Smooth muscle cell (in vitro differentiated cells): ENCODE measurements around the gene RELN. TPM values are rescaled to one million over a fixed set of nuclear protein-coding genes. Genes with fewer than 3 reads are reported as not detected.

Source experiments
- DNase-seq: peaks from one replicate; lab custom pipeline; 2025; ENCODE audit not compliant: unreplicated experiment; lab: John Stamatoyannopoulos, UW
- H2AFZ ChIP-seq: fragments of 200-600 bp; sonication (generic); 2 replicates; pipeline ENCODE4 v1.6.0; 2016; ENCODE audit warnings: antibody characterized with exemption, low read depth, mild to moderate bottlenecking
- H3F3A ChIP-seq: fragments of 200-600 bp; sonication (generic); 2 replicates; pipeline ENCODE4 v1.6.0; 2017; ENCODE audit warnings: antibody characterized with exemption, low read depth
- H3K27ac ChIP-seq: fragments of 200-600 bp; sonication (generic); 2 replicates; pipeline ENCODE4 v1.5.1; 2016; ENCODE audit warnings: low read depth, mild to moderate bottlenecking
- H3K27me3 ChIP-seq: fragments of 200-600 bp; sonication (generic); 2 replicates; pipeline ENCODE4 v1.6.1; 2016; ENCODE audit warnings: low read depth, mild to moderate bottlenecking
- H3K36me3 ChIP-seq: fragments of 200-600 bp; sonication (generic); 2 replicates; pipeline ENCODE4 v1.5.1; 2016; ENCODE audit warnings: low read depth
- H3K4me1 ChIP-seq: fragments of 200-600 bp; sonication (generic); 2 replicates; pipeline ENCODE4 v1.5.1; 2016; ENCODE audit warnings: low read depth
- H3K4me2 ChIP-seq: fragments of 200-600 bp; sonication (generic); 2 replicates; pipeline ENCODE4 v1.6.0; 2016; ENCODE audit warnings: mild to moderate bottlenecking
- H3K4me3 ChIP-seq: fragments of 200-600 bp; sonication (generic); 2 replicates; pipeline ENCODE4 v1.5.1; 2016; ENCODE audit warnings: mild to moderate bottlenecking
- H3K79me2 ChIP-seq: fragments of 200-600 bp; sonication (generic); 2 replicates; pipeline ENCODE4 v1.6.0; 2016; ENCODE audit warnings: low read depth, mild to moderate bottlenecking
- H3K9ac ChIP-seq: fragments of 200-600 bp; sonication (generic); 2 replicates; pipeline ENCODE4 v1.6.0; 2016; ENCODE audit warnings: low read depth
- H3K9me3 ChIP-seq: fragments of 200-600 bp; sonication (generic); replicated peaks from 2 replicates; pipeline ENCODE4 v1.5.1; 2016; ENCODE audit warnings: low read depth
- H4K20me1 ChIP-seq: fragments of 200-600 bp; sonication (generic); 2 replicates; pipeline ENCODE4 v1.6.0; 2016; ENCODE audit warnings: low read depth
- WGBS: methylation state at CpG from one replicate; pipeline ENCODE4 v1.1.7; 2016; ENCODE audit warnings: low lambda C conversion rate; 5-methylcytosine and 5-hydroxymethylcytosine counted together
- polyA plus RNA-seq: library from polyadenylated mRNA; unstranded; fragments of >200 nt; fragmentation: Nextera tagmentation; extraction: Ambion mirVana; gene quantifications from 2 replicates; pipeline ENCODE4 v1.2.1, GENCODE V29; 2016
- total RNA-seq: library from RNA; depleted of rRNA; stranded (reverse); fragments of >200 nt; gene quantifications from 2 replicates; pipeline ENCODE4 v1.2.3, GENCODE V29; 2014
- TF ChIP-seq, protein P1 (sequence below): fragments of 200-600 bp; sonication (generic); IDR thresholded peaks from 2 replicates; pipeline ENCODE4 v1.5.1; 2017; ENCODE audit warnings: borderline replicate concordance, mild to moderate bottlenecking, antibody characterized with exemption; ENCODE audit not compliant: insufficient read depth, poor library complexity, severe bottlenecking

Gene RELN
- total and polyA plus RNA-seq, 2 experiments from 2014 or later: 0.90 TPM; not detected in 1

DNA sequence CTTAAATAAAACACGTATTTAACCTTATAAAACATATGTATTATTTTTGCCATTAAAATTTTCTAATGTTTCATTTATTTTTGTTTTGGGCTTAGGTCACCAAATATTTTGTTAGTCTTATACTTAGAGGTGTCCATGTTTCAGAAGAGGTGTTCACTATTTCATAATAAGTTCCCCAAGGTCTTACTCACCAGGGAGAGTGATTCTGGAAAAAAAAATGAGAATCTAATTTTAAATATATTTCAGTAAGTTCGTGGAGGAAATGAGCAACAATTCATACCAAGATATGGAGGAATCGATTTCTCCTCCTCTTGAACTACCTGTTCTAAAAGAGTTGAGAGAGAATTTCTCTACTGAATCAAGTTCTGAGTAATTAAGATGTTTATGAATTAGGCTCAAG is 271.9 kb downstream of the RELN start:
- H3F3A ChIP-seq: no peaks in the 10 kb centered on the region
- no peak overlapping the region for H3K4me2 ChIP-seq
- no peak overlapping the region for H3K4me3 ChIP-seq
- H3K27me3 ChIP-seq: no peaks in the 10 kb centered on the region
- no peak overlapping the region for H3K27ac ChIP-seq
- no peak for DNase-seq
- no peak overlapping the region for H2AFZ ChIP-seq
- no peaks in the 10 kb centered on the region for H4K20me1 ChIP-seq
- 92% methylated on average over 3 of the region's 3 CpGs for WGBS
- H3K9ac ChIP-seq: no peak overlapping the region
- no peaks in the 10 kb centered on the region for H3K4me1 ChIP-seq
- no peaks in the 10 kb centered on the region for H3K79me2 ChIP-seq
- no peaks in the 10 kb centered on the region for H3K36me3 ChIP-seq
- H3K9me3 ChIP-seq: no peaks in the 10 kb centered on the region
- TF ChIP-seq, protein P1, sequence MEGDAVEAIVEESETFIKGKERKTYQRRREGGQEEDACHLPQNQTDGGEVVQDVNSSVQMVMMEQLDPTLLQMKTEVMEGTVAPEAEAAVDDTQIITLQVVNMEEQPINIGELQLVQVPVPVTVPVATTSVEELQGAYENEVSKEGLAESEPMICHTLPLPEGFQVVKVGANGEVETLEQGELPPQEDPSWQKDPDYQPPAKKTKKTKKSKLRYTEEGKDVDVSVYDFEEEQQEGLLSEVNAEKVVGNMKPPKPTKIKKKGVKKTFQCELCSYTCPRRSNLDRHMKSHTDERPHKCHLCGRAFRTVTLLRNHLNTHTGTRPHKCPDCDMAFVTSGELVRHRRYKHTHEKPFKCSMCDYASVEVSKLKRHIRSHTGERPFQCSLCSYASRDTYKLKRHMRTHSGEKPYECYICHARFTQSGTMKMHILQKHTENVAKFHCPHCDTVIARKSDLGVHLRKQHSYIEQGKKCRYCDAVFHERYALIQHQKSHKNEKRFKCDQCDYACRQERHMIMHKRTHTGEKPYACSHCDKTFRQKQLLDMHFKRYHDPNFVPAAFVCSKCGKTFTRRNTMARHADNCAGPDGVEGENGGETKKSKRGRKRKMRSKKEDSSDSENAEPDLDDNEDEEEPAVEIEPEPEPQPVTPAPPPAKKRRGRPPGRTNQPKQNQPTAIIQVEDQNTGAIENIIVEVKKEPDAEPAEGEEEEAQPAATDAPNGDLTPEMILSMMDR: no peak

DNA sequence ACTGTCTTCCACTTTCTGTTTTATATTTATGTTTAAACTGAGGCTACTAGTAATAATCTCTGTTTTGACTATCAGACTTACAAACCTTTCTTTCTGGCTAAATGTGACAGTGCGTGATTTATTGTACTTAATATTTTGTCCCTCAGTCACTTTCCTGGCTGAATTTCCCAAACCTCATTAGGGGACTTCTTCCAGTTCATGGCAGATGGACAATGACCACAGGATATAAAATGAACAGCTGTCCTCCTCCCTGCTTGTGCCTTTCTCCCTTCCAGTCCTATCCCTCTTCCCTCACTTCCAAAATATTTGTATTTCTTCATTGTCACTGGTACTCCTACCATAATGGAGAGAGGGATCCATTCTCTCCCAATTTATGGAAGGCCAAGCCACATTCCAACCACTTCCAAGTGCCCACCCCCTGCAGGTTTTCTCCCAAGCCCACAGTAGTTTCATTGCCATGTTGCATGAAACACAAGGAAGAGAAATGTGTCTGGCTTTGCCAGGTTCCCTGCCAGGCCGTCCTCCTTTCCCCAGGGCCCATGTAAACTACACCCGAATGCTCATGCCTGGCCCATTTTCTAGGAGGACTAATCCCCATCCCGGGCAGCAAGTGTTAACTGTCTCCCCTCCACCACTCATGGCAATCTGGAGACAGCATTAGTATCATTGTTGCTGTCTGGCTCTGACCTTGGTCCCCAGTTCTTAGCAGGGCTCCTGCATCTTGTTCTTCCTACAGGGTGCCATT is 273.9 kb downstream of the RELN start:
- Histone ChIP-seq H3K9ac (no peak overlapping the region), H3K4me3 (no peak overlapping the region), H3K36me3 (no peaks in the 10 kb centered on the region), H3K27ac (no peak overlapping the region), H3K79me2 (no peaks in the 10 kb centered on the region), H4K20me1 (no peaks in the 10 kb centered on the region), H2AFZ (no peak overlapping the region), H3K4me2 (no peak overlapping the region), H3K9me3 (no peaks in the 10 kb centered on the region), H3K4me1 (no peaks in the 10 kb centered on the region), H3F3A (no peaks in the 10 kb centered on the region), H3K27me3 (no peaks in the 10 kb centered on the region)
- WGBS: 91% methylated on average over 4 of the region's 4 CpGs
- no peak for DNase-seq
- TF ChIP-seq, protein P1: no peak

DNA sequence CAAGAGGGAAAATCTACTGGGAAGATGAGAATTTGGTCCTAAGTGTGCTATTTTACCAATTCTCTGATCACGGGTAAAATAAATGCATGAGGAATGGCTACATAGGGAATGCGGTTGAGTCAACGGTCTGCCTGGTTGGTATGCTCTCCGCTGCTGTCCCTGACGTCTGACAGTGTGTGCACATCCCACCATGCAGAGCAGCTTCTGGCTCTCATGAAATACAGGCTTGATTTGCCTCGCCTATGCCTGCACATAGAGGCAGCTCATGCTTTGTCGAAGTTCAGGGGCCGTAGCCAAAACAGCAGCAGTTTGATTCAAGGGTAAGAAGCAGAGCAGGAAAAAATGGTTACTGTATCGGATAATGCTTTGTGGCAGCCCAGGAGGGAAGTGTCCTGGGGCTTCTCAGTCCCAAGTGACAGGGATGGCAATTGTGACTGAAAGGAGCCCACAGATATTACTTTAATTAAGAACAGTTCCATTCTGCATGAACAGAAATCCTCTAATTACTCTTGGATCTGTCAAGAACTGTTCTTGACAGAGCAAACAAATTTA is 275.0 kb downstream of the RELN start:
- H3K9ac ChIP-seq: no peak overlapping the region
- no peak for DNase-seq
- H3F3A ChIP-seq: no peaks in the 10 kb centered on the region
- no peak overlapping the region for H3K4me3 ChIP-seq
- H3K4me2 ChIP-seq: no peak overlapping the region
- no peaks in the 10 kb centered on the region for H3K27me3 ChIP-seq
- H2AFZ ChIP-seq: no peak overlapping the region
- no peaks in the 10 kb centered on the region for H4K20me1 ChIP-seq
- H3K4me1 ChIP-seq: no peaks in the 10 kb centered on the region
- WGBS: 86% methylated on average over 9 of the region's 9 CpGs
- H3K36me3 ChIP-seq: no peaks in the 10 kb centered on the region
- H3K79me2 ChIP-seq: no peaks in the 10 kb centered on the region
- no peaks in the 10 kb centered on the region for H3K9me3 ChIP-seq
- TF ChIP-seq, protein P1: no peak
- H3K27ac ChIP-seq: no peak overlapping the region
